ENCODE results near the gene AGBL4.

The AGBL4 gene

DNA sequence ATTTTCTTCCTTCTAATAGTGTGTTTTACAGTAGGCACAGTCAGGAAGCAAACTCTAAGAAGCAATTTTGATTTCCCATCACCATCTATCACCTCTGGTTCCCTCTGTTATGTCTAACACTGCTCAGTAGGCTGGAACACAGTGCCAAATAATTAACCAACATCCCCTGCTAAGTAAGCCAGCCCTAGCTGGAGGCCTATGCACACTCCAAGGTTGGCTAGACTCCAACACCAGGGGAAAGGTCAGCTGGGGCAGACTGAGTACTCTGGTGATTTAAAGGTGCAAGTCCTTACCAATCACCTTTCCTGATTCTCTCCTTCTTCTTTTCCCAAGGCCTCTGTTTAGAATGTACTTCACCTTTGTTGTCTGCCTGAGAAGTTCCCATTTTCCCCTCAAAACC is 1200.6 kb downstream of the AGBL4 start:
- DNase-seq (ENCODE audit: low spot score): no peak

DNA sequence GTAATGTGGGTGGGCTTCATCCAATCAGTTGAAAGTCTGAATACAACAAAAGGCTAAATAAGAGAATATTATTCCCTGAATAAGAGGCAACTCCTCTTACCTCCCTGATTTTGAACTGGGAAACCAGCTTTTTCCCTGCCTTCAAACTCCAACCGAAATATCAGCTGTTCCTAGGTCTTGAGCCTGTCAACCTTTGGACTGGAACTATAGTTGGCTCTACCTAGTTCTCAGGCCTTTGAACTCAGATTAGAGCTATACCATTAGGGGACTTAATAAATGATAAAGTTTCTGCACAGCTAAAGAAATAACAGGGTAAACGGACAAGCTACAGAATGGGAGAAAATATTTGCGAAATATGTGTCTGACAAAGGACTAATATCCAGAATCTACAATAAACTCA is 1203.3 kb downstream of the AGBL4 start:
- no peak for DNase-seq (ENCODE audit: low spot score)

DNA sequence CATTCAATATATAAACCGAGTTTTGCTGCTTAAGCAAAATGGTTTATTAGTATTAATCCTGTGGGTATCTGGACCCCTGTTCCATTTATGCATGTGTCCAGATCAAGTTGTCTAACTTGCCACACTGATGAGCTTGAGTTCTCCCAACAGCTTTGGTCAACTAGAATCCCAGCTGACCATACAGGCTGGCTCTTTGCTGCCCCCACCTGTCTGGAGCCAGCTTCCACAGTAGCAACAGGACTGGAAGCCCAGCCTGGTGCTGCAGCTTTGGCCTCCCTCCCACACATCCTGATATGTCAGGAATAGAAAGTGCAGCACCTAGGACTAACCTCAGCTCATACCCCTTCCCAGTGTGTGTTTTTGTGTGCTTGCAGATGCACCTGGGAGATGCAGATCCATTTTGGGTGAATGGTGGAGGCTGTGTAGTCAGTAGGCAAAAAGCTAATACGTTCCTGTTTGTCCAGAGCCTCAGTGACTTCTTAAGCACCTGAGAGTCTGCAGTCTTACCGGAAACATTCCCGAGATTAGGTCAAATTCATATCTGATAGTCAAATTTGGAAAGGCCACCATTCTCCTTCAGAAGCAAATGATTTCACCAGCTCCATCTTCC is 1206.1 kb downstream of the AGBL4 start:
- DNase-seq (ENCODE audit: low spot score): peak; percentile 19

DNA sequence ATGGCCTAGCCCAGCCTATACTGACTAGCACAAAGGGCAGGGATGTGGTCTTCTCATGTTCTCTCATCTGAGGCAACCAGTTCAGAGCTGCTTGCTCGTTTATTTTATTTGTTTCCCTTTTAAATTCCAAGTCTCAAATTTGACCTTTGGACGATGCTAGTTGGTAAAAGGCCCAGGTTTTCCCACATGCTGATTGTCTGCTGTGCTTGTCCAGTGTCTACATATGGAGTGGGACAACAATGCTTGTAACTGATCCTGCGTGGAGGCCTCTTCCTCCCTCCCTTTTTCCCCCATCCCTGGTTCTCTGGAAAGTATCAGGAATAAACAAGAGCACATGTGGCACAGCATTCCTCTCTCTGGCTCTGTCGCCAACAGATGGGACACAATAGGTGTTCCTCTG is 1213.0 kb downstream of the AGBL4 start:
- DNase-seq (ENCODE audit: low spot score): no peak

DNA sequence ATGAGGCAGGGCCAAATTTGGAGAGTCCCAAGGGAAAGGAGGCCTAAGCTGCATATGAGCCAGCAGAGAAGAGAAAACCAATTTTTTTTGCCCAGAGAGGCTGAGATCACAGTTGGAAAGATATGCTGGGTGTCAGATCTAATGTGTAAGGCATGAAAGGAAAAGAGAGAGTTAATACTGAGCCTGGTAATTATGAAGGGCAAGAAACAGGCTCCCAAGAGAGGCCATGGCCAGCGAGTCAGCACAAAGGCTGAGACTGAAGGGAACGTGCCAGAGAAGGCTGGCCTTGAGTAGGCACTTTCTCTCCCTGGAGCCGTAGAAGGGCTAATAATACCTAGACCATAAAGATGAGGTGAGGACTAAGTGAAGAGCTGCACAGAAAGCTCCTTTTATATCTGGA is 1215.3 kb downstream of the AGBL4 start:
- no peak for DNase-seq (ENCODE audit: low spot score)

DNA sequence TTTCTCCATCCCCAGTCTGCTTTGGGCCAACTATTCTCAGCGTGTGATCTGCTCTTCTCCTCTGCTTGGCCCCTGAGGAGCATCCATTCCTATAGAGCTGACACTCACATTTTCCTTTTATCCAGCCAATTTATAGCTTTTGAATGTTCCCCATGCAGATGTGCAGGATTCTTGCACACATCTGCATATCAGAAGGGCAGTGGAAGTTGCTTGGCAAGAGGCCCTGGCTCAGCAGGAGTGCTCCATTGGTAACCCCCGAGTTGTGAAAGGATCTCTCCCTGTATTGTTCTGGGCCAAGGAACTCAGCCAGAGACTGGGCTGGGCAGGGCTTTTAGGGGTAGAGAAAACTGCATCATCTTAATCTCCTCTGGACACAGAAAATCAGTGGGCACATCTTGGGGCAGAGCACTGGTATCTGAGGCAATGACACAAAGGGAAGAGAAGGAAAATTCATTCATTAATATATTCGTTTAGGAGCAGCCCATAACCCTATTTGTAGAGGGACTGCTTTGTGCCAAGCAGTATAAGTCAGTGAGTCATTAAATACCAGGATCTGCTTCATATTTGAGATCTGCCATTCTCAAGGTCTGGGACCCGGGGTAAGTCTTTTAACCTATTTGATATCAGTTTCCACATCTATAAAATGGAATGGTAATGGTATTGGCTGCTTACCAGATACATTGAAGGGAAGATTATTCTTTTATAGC is 1216.0 kb downstream of the AGBL4 start:
- DNase-seq (ENCODE audit: low spot score): no peak

DNA sequence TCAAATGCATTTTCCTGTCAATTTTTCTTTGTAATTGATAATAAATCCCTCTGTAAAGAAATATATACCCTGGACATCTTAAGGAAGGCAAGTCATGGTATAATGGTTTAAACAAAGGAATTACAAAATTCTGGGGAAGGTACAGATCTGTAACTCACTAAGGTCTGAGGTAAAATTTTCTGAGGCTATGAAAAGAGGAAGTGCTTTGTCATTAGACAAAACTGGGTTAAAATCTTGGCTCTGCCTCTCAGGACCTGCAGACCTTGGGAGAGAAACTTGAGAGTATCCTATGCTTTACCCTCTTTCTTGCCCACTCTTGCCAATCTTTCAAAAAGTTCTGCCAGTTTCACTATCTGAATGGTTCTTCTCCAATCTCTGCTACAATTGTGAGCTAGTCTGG is 1220.3 kb downstream of the AGBL4 start:
- DNase-seq (ENCODE audit: low spot score): no peak

DNA sequence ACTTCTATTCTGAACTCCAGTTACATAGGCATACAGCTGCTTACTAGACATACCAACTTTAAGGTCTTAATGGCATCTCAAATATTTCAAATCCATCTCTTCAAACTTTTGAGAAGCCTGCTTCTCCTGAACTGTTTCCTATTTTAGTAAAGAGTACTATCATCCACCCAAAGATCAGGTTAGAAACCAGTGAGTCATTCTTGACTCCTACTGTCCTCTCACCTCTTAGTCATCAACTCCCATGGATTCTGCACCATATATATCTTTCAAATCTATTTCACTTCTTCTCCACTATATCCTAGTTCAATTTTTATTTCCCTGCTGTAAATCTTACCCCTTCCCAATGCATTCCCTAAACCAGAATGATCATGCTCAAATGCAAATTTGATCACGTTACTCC is 1228.9 kb downstream of the AGBL4 start:
- DNase-seq (ENCODE audit: low spot score): no peak

DNA sequence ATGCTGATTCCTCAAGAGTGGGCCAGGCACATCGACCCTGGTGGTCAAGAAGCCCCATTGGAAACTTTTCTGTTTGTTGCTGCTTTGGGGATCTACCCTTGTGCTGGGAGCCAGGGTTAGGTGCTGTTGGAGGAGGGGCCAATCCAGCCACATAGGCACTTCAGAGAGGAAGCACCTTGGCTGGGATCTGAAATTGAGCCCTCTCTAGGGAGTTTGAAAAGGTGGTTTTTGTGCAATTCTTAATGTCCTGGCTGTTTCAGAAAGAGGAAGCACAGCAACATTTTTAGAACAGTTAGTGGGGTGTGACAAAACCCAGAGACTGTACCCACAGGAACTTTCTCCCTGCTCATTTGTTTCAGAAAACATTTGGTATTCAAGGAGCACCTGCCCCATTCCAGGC is 1229.9 kb downstream of the AGBL4 start:
- no peak for DNase-seq (ENCODE audit: low spot score)

DNA sequence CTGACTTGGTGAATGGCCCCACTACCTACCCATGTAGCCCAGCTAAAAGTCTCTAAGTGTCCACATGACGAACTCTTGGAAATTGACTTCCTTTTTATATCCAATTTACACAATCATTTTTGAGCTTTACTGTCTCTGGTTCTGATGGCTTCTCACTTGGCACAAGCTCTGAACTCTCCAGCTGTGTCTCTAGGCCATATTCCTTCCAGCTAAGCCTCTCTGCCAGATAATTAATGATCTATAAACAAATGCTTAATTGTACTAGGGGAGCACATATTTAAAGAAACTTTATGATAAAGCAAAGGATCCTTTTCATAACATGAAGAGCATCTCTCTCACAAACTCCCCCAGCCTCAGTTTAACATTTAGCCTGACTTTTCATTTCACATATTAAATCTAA is 1230.8 kb downstream of the AGBL4 start:
- no peak for DNase-seq (ENCODE audit: low spot score)

DNA sequence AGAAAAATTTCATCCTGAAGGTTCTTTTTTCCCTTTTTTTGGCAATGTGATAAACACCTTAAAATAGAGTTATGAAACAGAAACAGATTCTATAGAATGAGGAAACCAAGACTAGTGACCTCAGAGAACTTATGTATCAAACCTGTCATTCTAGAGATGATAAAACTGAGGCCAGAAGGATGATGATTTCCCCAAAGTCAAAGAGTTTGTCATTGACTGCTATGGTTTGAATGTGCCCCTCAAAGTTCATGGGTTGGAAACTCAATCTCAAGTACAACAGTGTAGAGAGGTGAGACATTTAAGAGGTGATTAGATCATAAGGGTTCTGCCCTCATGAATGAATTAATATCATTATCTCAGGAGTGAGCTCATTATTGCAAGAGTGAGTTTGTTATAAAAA is 1233.4 kb downstream of the AGBL4 start:
- DNase-seq (ENCODE audit: low spot score): peak; percentile 19

DNA sequence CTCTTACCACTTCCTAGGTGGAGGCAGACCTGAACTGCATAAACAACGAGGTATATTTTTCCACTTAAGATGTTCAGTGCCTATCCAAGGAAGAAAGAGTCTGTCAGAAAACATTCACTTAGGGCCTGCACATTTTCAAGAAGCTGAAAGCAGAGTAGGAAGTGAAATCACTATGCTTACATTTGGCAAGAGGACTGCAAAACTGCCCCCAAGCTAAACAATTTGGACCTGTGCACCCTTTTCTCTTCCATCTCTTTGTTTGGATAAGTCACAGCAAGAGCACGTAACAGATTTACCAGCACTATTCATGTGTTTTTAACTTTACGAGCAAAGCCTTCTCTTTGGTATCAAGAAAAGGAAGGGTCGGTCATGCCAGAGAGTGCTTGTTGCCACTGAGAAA is 1233.9 kb downstream of the AGBL4 start:
- no peak for DNase-seq (ENCODE audit: low spot score)

DNA sequence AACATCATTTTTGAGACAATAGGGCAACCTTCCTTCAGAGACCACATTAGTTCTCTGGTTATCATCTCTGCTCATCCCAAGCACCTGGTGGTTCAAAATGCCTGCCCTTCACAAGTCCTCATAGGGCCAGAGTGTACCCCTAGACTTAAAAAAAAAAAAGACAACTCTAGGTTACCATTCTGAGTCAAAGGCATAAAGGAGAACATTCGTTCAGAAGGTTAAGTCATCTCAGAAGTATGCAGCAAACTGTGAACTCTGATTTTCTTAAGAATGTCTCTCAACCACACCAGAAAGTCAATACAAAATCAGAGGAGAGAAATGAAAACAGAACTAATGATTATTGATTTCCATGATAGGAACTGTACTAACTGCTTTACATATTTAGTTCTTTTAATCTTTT is 1237.9 kb downstream of the AGBL4 start:
- DNase-seq (ENCODE audit: low spot score): peak; percentile 18

DNA sequence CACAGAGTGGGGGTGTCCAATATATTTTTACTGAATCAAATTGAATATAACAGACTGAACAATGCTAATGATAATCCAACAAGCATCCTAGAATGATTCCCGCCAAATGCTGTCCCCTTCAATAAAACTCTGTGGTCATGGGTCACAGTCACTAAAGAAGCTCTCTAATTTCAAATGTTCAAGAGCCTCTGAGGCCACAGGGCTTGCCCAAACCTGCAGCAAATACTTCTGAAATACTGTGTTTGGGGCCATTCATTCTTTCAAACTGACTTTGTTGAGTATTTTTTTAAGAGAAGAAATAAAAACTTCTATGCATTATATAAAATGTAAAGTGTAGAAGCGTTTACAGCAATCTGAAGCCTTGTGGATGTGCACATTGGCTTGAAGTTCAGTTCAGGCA is 1239.5 kb downstream of the AGBL4 start:
- no peak for DNase-seq (ENCODE audit: low spot score)

DNA sequence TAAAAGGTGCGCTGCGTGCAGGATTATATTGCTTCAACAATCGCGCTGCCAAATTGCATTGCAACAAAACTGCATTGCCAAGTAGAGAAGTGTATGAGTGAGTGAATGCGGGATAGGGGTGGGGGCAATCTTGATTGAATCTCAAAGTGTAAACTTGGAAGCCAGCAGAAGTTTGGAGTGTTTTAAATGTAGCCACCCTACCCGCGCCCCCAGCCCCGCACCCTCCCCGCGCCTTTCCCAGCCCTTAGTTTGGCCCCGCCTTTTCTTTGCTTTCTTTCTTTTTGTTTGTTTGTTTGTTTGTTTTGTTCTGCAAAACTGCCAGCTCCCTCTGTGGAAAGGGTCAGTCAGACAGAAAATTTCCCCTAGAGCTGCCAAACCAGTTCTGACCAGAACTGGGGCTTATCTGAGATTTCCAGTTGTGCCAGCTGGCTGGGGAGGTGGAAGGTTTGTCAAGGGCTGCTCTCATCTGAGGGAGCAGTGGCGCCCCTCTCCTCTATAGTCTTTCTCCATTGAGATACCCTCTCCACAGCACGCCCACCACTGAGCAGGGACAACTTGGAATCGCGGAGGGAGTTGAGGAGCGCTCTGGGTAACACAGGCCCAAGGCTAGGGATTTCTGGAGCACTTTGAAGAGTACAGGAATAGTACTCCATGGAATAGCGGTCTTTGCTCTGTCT is 1246.4 kb downstream of the AGBL4 start:
- DNase-seq (ENCODE audit: low spot score): no peak

DNA sequence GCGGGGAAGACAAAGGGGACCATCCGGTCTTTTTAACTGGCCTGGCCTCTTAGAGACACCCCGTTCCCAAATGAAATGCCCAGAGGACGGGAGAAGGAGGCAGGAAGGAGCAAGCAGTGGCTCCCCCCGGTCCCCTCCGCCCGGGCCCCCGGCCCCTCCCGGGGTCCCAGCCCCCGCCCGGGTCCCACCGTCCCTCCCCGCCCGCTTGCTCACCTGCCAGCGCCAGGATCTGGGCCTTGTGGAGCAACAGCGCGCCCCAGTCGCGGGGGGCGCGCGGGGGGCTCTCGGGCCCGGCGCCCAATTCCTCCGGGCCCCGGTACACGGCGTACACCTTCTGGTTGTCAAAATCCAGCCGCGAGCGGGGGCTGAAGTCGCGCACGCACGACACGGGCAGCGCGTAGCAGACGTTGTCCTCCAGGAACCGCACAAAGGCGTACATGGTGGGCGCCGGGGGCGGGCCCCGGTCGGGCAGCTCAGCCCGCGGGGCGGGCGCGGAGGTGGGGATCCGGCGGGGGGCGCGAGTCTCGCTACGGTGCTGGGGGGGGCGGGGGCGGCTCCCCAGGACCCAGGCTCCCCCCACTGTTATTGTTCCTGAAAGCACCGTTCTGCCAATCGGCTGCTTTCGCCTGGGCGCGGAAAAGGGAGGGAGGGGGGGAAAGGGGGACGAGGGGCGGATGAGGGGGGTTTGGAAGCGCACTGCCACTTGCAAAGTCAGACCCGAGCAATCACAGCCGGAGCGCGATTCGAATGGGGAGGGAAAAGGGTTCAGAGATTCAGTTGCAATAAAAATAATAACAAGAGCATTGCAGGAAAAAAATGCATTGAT is 1247.1 kb downstream of the AGBL4 start, which contains the start of gene BEND5:
BEND5 (minus strand) TSS at position 499 of the 826 bp plus-strand sequence; CDS start at position 439, 60 bp downstream.
- peak; percentile 7 for DNase-seq (ENCODE audit: low spot score)

DNA sequence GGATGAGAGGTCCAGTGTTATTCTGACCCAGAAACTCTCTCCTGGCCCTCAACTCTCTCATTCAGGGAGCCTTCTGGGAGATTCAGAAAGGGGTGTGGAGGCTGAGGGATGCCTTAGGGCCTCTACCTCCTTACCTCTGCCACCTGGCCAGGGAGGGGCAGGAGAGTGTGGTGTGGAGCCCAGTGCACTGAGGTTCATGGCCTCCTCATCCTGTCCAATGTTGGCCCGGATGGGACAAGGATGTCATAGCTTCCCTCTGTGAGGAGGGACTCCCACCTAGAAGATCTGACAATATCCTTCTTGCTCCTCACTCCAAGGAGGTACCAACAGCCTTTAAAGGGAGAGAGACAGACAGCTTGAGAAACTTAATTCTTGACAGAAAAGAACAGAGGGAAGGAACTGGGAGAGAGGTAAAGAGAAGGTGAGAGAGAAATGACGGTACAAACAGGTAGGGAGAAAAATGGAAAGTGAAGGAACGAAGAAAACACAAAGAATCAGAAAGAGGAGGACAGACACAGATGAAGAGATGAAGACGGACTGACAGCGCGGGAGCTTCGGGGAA is 1247.8 kb downstream of the AGBL4 start:
- DNase-seq (ENCODE audit: low spot score): no peak

DNA sequence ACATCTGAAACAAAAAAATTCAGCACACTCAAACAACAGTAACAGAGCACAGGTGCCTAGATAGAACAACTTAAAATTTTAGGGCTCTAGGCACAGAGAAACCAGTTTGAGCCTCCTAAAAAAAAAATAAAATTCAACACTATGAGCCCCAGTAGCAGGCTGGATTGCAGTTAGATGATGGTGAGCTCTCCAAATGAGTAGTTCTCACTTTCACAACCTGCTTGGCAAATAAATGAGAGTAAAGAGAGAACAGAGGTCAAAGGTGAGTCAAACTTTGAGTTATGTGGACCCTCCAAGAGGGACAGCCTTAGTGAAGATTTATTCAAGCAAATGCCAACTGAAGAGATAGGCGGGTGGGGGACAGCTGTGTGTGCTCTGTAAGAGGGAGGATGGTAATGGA is 1250.6 kb downstream of the AGBL4 start:
- DNase-seq (ENCODE audit: low spot score): peak; percentile 11

DNA sequence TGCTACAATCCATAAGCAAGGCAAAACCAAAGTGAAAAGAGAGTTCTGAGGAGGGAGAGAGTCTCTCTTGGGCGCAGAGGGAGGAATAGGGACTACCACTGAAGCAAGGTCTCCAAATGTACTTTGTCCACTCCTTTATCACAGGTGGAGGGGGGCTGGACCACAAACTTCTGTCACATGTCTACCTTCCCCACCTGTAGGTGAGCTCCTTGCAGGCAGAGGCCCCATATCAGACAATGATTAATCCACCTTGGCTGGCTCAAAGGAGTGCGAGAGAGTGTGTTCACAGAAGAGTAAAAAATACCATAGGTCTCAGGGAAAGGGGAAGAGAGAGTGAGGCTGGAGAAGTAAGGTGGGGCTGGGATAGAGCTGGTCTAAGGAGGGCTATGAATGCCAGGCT is 1251.5 kb downstream of the AGBL4 start:
- DNase-seq (ENCODE audit: low spot score): no peak

DNA sequence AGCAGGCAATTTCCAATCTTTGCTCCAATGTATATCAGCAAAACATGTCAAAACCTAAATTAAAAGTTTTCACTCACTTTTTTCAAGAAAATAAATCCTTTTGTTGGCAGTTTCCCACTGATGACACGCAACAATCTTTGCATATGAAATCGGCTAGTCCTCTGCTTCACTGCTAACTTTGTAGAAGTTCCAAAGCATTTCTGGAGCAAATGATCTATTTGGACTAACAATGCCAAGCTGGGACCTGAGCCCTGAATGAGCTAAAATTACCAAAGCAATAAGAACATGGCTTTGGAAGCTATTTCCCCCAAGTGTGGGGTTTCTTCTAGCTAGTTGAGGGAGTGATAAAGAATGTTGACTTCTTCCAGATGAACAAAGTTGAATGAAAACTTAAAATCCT is 1252.2 kb downstream of the AGBL4 start:
- DNase-seq (ENCODE audit: low spot score): no peak

DNA sequence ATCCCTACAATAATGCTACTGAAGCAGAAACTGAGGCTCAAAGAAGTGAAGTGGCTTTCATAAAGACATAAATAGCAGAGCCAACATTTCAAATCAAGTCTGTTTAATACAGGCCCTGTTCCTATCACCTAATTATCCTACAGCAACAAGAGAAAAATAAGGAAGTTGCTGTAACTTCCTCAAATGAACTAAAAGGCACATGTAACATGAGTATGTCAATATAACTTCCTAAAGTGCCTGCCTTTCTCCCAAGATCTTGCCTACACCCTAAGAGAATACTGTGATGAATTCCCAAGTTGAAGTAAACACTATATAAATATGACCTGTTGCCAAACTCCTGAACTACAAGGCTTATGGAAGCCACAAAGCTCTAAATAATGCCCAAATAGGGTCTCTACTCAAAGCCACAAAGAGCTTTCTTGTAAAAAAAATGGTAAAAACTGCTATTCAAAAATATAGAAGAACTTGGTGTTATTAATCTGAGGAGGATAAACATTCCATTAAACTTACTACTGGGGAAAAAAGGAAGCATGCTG is 1255.7 kb downstream of the AGBL4 start:
- no peak for DNase-seq (ENCODE audit: low spot score)

DNA sequence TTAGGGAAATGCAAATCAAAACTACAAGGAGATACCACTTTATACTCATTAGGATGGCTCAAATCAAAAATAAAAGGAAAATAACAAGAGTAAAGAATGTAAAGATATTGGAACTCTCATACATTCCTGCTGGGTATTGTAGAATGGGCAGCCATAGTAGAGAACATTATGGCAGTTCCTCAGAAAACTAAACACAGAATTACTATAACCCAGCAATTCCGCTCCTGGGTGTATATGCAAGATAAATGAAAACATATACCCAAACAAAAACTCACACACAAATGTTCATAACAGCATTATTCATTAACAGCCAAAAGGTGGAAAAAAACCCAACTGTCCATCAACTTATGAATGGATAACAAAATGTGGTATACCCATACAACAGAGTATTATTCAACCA is 1258.4 kb downstream of the AGBL4 start:
- DNase-seq (ENCODE audit: low spot score): no peak

Measured in activated CD4-positive, alpha-beta T cell treated with anti-CD3 and anti-CD28 coated beads, Interleukin-2, Interleukin-4, amounts not matched to agents 100 ng/mL and 50 ng/mL, durations not matched to agents 16 hours and 8 hours (primary cell).